Measurements from ENCODE around the gene DZIP3. TPM values are rescaled to one million over a fixed set of nuclear protein-coding genes. Genes with fewer than 3 reads are reported as not detected.
"Not testable (repeated sequence)": the region's sequence is repeated elsewhere in the genome, so short reads cannot be mapped to it uniquely, and the experiment has no call there.

Gene DZIP3
- polyA plus RNA-seq, 4 donors, result 0.54 to 13.2 (median 2.0) TPM

DNA sequence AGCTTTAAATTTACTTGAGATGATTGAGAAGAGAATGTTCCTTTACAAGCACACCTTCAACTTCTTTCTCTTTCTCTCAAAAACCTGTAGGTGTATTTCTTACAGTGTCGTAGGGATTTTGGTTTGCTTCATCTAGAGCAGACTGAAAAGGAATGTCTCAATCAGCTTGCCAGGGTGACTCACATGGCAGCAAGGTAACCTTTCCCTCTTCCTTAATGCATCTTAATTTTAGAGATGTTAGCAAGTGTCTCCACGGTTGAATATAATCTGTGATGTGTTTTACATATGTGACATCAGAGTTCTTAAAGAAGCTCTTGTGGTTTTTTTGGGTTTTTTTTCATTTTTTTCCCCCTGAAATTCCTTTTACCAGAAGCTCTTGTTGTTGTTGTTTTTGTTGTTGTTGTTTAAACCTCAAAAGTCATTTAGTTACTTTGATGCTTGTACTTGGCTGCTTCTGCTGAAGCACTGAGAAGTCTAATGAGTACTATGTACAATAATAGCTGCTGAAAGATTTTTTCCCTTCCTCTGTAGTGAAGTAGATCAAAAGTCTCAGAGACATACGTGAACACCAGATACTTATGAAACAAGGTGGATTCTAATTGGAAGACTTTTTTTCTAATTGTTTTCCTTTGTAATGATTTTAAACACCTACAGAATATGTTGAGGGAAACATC, 84.6 kb downstream of the DZIP3 start:
- no peaks in the 10 kb centered on the region for H3K9me3 ChIP-seq (ENCODE audit: control insufficient read depth in 2 of 2, insufficient read depth in 1 of 2, low read depth in 1 of 2, low read length in 1 of 2)
- DNase-seq (no peak), FAIRE-seq (no peak)
- no peak overlapping the region for H3K4me3 ChIP-seq (ENCODE audit: low read depth in 1 of 3, low read length in 3 of 3)
- 75 to 87% (median 77%) methylated on average over 3 of the region's 3 CpGs for WGBS, 3 donors
- H3K27me3 ChIP-seq (ENCODE audit: control insufficient read depth in 3 of 3, insufficient read depth in 3 of 3, low read length in 3 of 3), result no peaks in the 10 kb centered on the region
- no peak overlapping the region for H3K27ac ChIP-seq (ENCODE audit: low read depth in 1 of 3, low read length in 2 of 3)
- H3K4me1 ChIP-seq (ENCODE audit: control insufficient read depth in 3 of 3, insufficient read depth in 2 of 3, low read depth in 1 of 3, low read length in 2 of 3), result no peaks in the 10 kb centered on the region
- peaks cover 0 to 5% (median 1%) of the 10 kb centered on the region in 3 donors for H3K36me3 ChIP-seq (ENCODE audit: control insufficient read depth in 3 of 3, insufficient read depth in 2 of 3, low read depth in 1 of 3, low read length in 3 of 3)

DNA sequence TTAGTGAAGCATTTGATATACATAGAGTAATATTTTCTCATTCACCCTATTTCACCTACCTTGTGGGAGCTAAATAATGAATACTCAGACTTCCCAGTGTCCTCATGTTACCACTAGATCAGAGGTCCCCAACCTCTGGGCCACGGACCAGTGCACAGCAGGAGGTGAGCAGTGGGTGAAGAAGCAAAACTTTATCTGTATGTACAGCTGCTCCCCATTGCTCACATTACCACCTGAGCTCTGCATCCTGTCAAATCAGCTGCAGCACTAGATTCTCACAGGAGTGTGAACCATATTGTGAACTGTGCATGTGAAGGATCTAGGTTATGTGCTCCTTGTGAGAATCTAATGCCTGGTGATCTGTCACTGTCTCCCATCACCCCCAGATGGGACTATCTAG, 88.3 kb downstream of the DZIP3 start:
- FAIRE-seq, result no peak
- Histone ChIP-seq H3K9me3 (ENCODE audit: control insufficient read depth in 2 of 2, insufficient read depth in 1 of 2, low read depth in 1 of 2, low read length in 1 of 2) (no peaks in the 10 kb centered on the region), H3K36me3 (ENCODE audit: control insufficient read depth in 3 of 3, insufficient read depth in 2 of 3, low read depth in 1 of 3, low read length in 3 of 3) (peaks cover 0 to 5% (median 1%) of the 10 kb centered on the region in 3 donors), H3K27me3 (ENCODE audit: control insufficient read depth in 3 of 3, insufficient read depth in 3 of 3, low read length in 3 of 3) (no peaks in the 10 kb centered on the region), H3K27ac (ENCODE audit: low read depth in 1 of 3, low read length in 2 of 3) (no peak overlapping the region), H3K4me3 (ENCODE audit: low read depth in 1 of 3, low read length in 3 of 3) (no peak overlapping the region), H3K4me1 (ENCODE audit: control insufficient read depth in 3 of 3, insufficient read depth in 2 of 3, low read depth in 1 of 3, low read length in 2 of 3) (no peaks in the 10 kb centered on the region)
- WGBS, 3 donors, result 94 to 100% (median 100%) methylated on average over 1 of the region's 1 CpG
- no peak for DNase-seq

DNA sequence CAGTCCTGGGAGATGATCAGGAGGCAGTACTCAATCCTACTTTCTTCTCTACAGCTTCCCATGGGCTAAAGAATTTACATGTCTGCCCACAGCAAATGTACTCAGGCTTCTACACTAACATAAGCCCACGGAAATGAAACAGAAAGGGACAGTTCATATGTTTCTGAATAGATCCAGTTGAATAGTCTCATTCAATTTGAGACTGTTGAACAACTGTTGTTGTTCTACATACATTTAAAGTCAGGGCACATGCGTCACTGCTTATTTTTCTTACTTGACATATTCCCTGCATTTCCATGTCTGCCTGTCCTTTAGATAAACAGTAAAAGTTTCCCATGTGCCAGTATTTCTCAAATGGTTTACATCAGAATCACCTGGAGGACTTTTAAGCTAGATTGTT, 102.8 kb downstream of the DZIP3 start:
- H3K4me3 ChIP-seq (ENCODE audit: low read depth in 1 of 3, low read length in 3 of 3); H3K27me3 ChIP-seq (ENCODE audit: control insufficient read depth in 3 of 3, insufficient read depth in 3 of 3, low read length in 3 of 3); H3K27ac ChIP-seq (ENCODE audit: low read depth in 1 of 3, low read length in 2 of 3); H3K4me1 ChIP-seq (ENCODE audit: control insufficient read depth in 3 of 3, insufficient read depth in 2 of 3, low read depth in 1 of 3, low read length in 2 of 3); DNase-seq; H3K9me3 ChIP-seq (ENCODE audit: control insufficient read depth in 2 of 2, insufficient read depth in 1 of 2, low read depth in 1 of 2, low read length in 1 of 2): not testable (repeated sequence)
- WGBS, 3 donors, result 80 to 83% (median 82%) methylated on average over 2 of the region's 2 CpGs
- H3K36me3 ChIP-seq (ENCODE audit: control insufficient read depth in 3 of 3, insufficient read depth in 2 of 3, low read depth in 1 of 3, low read length in 3 of 3), result peaks cover 0 to 10% (median 2%) of the 10 kb centered on the region in 3 donors
- peak; percentile 51 for FAIRE-seq

DNA sequence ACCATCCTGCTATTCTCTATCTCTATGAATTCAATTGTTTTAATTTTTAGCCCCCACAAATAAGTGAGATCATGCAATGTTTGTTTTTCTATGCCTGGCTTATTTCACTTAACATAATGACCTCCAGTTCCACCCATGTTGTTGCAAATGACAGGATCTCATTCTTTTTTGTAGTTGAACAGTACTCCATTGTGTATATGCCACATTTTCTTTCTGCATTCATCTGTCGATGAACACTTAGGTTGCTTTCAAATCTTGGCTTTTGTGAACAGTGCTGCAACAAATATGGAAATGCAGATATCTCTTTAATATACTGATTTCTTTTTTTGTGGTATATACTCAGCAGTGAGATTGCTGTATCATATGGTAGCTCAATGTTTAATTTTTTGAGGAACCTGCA, 108.9 kb downstream of the DZIP3 start:
- H3K9me3 ChIP-seq (ENCODE audit: control insufficient read depth in 2 of 2, insufficient read depth in 1 of 2, low read depth in 1 of 2, low read length in 1 of 2), result peaks cover 0 to 4% of the 10 kb centered on the region in 2 donors
- peaks cover 0 to 2% (median 0%) of the 10 kb centered on the region in 3 donors for H3K36me3 ChIP-seq (ENCODE audit: control insufficient read depth in 3 of 3, insufficient read depth in 2 of 3, low read depth in 1 of 3, low read length in 3 of 3)
- FAIRE-seq (no peak), DNase-seq (no peak)
- no peak overlapping the region for H3K4me3 ChIP-seq (ENCODE audit: low read depth in 1 of 3, low read length in 3 of 3)
- H3K27me3 ChIP-seq (ENCODE audit: control insufficient read depth in 3 of 3, insufficient read depth in 3 of 3, low read length in 3 of 3), result no peaks in the 10 kb centered on the region
- H3K4me1 ChIP-seq (ENCODE audit: control insufficient read depth in 3 of 3, insufficient read depth in 2 of 3, low read depth in 1 of 3, low read length in 2 of 3), result no peaks in the 10 kb centered on the region
- no peak overlapping the region for H3K27ac ChIP-seq (ENCODE audit: low read depth in 1 of 3, low read length in 2 of 3)
- 92 to 98% (median 96%) methylated on average over 1 of the region's 1 CpG for WGBS, 3 donors

DNA sequence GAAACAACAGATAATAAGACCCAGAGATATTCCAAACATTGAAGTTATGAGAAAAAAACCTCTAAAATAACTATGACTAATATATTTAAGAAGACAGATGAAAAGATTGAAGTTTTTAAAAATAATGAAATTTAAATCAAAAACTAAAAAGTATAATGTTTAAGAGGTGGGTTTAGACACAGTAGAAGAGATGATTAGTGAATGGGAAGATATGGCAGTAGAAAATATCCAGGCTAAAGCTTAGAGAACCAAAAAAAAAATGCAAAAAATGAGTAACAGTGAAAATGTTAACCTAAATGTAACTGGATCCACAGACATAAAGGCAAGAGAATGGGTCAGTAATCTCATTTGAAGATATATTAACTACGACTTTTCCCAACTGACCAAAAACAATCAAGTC, 115.5 kb downstream of the DZIP3 start:
- H3K36me3 ChIP-seq (ENCODE audit: control insufficient read depth in 3 of 3, insufficient read depth in 2 of 3, low read depth in 1 of 3, low read length in 3 of 3), result no peaks in the 10 kb centered on the region
- FAIRE-seq, result no peak
- H3K4me1 ChIP-seq (ENCODE audit: control insufficient read depth in 3 of 3, insufficient read depth in 2 of 3, low read depth in 1 of 3, low read length in 2 of 3), result no peaks in the 10 kb centered on the region
- H3K27ac ChIP-seq (ENCODE audit: low read depth in 1 of 3, low read length in 2 of 3), result no peak overlapping the region
- no peak for DNase-seq
- WGBS, 3 donors, result 89 to 93% (median 93%) methylated on average over 1 of the region's 1 CpG
- H3K9me3 ChIP-seq (ENCODE audit: control insufficient read depth in 2 of 2, insufficient read depth in 1 of 2, low read depth in 1 of 2, low read length in 1 of 2), result peaks cover 0 to 1% of the 10 kb centered on the region in 2 donors
- H3K27me3 ChIP-seq (ENCODE audit: control insufficient read depth in 3 of 3, insufficient read depth in 3 of 3, low read length in 3 of 3), result no peaks in the 10 kb centered on the region
- no peak overlapping the region for H3K4me3 ChIP-seq (ENCODE audit: low read depth in 1 of 3, low read length in 3 of 3)

DNA sequence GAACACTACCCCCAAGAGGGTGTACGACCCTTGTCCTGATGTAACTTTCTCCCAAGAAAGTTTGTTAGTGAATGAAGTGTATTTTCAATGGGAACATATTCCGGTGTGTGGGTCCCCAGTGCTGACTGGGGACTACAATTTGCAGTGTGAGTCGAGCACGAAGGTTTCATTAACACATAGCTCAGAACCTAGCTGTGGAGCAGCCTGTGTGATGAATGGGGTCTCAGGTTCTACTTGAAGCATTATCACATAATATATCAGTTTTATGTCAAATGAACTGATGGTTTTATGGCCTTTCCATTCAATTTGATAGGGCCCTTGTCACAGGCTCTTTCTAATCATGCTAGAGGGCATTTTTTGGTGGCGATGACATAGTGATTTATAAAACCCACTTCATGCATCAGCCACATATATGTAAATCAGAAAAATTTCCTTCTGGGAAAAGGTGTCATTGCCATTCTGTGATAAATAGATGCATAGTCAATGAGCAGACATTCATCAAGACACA, 123.5 kb downstream of the DZIP3 start:
- Histone ChIP-seq H3K4me3 (ENCODE audit: low read depth in 1 of 3, low read length in 3 of 3) (no peak overlapping the region), H3K9me3 (ENCODE audit: control insufficient read depth in 2 of 2, insufficient read depth in 1 of 2, low read depth in 1 of 2, low read length in 1 of 2) (no peaks in the 10 kb centered on the region), H3K27me3 (ENCODE audit: control insufficient read depth in 3 of 3, insufficient read depth in 3 of 3, low read length in 3 of 3) (peaks cover 0 to 2% (median 0%) of the 10 kb centered on the region in 3 donors), H3K4me1 (ENCODE audit: control insufficient read depth in 3 of 3, insufficient read depth in 2 of 3, low read depth in 1 of 3, low read length in 2 of 3) (no peaks in the 10 kb centered on the region), H3K36me3 (ENCODE audit: control insufficient read depth in 3 of 3, insufficient read depth in 2 of 3, low read depth in 1 of 3, low read length in 3 of 3) (no peaks in the 10 kb centered on the region), H3K27ac (ENCODE audit: low read depth in 1 of 3, low read length in 2 of 3) (no peak overlapping the region)
- WGBS, 3 donors, result 87 to 92% (median 89%) methylated on average over 5 of the region's 5 CpGs
- FAIRE-seq (no peak), DNase-seq (no peak)

DNA sequence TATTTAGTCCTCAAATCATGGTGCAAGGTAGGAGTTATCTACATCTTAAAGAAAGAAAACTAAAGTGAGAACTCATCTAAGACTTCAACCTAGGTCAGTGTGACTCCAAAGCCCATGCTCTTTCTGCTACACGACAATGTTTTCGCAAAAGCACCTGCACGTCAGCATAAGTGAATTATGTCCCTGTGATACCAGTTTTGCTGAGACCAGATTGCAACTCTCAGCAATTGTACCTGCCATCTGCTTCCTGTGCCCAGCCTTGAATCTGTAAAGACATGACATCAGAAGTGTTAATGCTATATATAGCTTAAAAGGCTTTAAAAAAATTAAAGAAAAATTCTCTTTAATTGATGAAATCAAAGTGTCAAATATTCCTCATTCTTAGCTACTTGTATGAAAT, 124.3 kb downstream of the DZIP3 start:
- no peak overlapping the region for H3K4me3 ChIP-seq (ENCODE audit: low read depth in 1 of 3, low read length in 3 of 3)
- DNase-seq (no peak), FAIRE-seq (no peak)
- H3K27ac ChIP-seq (ENCODE audit: low read depth in 1 of 3, low read length in 2 of 3), result no peak overlapping the region
- no peaks in the 10 kb centered on the region for H3K4me1 ChIP-seq (ENCODE audit: control insufficient read depth in 3 of 3, insufficient read depth in 2 of 3, low read depth in 1 of 3, low read length in 2 of 3)
- H3K36me3 ChIP-seq (ENCODE audit: control insufficient read depth in 3 of 3, insufficient read depth in 2 of 3, low read depth in 1 of 3, low read length in 3 of 3), result no peaks in the 10 kb centered on the region
- peaks cover 0 to 2% (median 0%) of the 10 kb centered on the region in 3 donors for H3K27me3 ChIP-seq (ENCODE audit: control insufficient read depth in 3 of 3, insufficient read depth in 3 of 3, low read length in 3 of 3)
- H3K9me3 ChIP-seq (ENCODE audit: control insufficient read depth in 2 of 2, insufficient read depth in 1 of 2, low read depth in 1 of 2, low read length in 1 of 2), result no peaks in the 10 kb centered on the region
- WGBS, 3 donors, result 70 to 89% (median 77%) methylated on average over 3 of the region's 3 CpGs

DNA sequence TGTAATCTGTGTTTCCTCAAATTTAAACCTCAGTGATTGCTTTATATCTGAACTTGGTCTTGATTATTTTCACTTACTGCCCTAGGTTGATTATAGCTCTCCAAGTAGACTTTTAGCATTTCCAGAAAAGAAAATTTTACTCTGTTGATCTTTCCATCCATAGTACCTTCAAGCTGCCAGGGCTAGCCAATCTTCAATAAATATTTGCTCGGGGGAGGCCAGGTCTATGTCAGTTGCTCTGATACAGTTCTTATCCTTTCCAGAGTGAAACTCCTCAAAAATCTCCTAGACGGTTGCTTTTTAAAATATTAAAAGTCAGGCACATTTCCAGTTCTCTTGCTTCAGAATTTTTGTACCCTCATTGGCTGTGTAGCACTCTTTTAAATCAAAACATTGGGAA, 128.9 kb downstream of the DZIP3 start:
- DNase-seq, result no peak
- no peak overlapping the region for H3K27ac ChIP-seq (ENCODE audit: low read depth in 1 of 3, low read length in 2 of 3)
- no peaks in the 10 kb centered on the region for H3K9me3 ChIP-seq (ENCODE audit: control insufficient read depth in 2 of 2, insufficient read depth in 1 of 2, low read depth in 1 of 2, low read length in 1 of 2)
- 65 to 75% (median 72%) methylated on average over 2 of the region's 2 CpGs for WGBS, 3 donors
- H3K27me3 ChIP-seq (ENCODE audit: control insufficient read depth in 3 of 3, insufficient read depth in 3 of 3, low read length in 3 of 3), result peaks cover 0 to 2% (median 0%) of the 10 kb centered on the region in 3 donors
- FAIRE-seq, result no peak
- H3K36me3 ChIP-seq (ENCODE audit: control insufficient read depth in 3 of 3, insufficient read depth in 2 of 3, low read depth in 1 of 3, low read length in 3 of 3), result no peaks in the 10 kb centered on the region
- H3K4me1 ChIP-seq (ENCODE audit: control insufficient read depth in 3 of 3, insufficient read depth in 2 of 3, low read depth in 1 of 3, low read length in 2 of 3), result no peaks in the 10 kb centered on the region
- no peak overlapping the region for H3K4me3 ChIP-seq (ENCODE audit: low read depth in 1 of 3, low read length in 3 of 3)

Measured in small intestine (tissue), 7 donors.